NCI-H510A (cell line): ENCODE measurements around the gene KCNK10.
"Not testable (repeated sequence)": the region's sequence is repeated elsewhere in the genome, so short reads cannot be mapped to it uniquely, and the experiment has no call there.

Source experiments
- DNase-seq: peaks from one replicate; lab custom pipeline; 2025; lab: John Stamatoyannopoulos, UW

KCNK10 gene

GRCh38 chr14:88270776-88271175, 52.3 kb downstream of the KCNK10 start:
- no peak for DNase-seq

GRCh38 chr14:88269806-88270420, 53.2 kb downstream of the KCNK10 start:
- DNase-seq: no peak

GRCh38 chr14:88266474-88266873, 56.6 kb downstream of the KCNK10 start:
- no peak for DNase-seq

DNA sequence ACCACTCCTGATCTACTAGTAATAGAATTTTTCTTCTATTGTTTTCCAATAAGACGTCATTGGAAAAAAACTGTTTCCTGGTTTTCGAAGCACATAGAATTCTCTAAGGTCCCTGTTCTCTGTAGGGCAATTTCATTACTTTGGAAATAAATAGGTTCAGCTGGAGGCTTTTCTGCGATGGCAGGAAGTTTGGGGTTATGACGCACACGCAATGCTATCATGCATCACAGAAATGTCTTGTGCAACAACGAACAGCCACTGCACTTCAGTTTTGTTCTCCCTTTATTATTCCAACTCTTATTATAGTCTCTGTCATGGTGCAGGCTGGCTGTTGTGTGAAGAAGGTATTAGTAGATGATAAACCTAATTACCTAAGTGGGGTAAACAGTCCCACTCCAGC, 59.0 kb downstream of the KCNK10 start:
- no peak for DNase-seq

DNA sequence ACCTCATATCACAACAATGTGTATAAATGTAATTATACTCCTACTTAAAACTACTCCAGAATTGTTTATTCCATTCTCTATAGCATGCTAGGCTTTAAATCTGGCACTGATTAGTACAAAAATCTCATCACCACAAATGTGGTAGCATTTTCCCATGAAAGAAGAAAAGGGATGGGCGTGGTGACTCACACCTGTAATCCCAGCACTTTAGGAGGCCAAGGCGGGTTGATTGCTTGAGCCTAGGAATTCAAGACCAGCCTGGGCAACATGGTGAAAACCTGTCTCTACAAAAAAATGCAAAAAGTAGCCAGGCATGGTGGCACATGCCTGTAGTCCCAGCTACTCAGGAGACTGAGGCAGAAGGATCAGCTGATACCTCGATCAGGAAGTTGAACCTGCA, 61.8 kb downstream of the KCNK10 start:
- not testable (repeated sequence) for DNase-seq

GRCh38 chr14:88258021-88258420, 65.0 kb downstream of the KCNK10 start:
- no peak for DNase-seq

- DNase-seq: no peak
Measured at GRCh38 chr14:88256997-88257950, 65.8 kb downstream of the KCNK10 start.

DNA sequence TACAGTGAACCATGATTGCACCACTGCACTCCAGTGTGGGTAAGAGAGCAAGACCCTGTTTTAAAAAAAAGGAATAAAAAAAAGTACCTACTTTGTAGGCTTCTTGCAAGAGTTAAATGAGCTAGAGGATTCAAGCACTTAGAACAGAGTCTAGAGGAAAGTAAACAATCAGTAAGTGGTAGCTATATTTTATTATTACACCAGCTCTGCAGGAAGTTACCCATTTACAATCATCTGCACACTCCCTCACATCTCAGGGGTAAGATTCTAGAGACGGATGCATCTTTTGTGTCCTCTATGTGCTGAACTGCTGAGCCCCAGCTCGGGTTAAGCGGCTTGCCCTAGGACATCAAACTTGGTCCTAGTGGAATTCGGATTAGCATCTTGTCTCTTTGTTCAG, 67.3 kb downstream of the KCNK10 start:
- DNase-seq: no peak

DNA sequence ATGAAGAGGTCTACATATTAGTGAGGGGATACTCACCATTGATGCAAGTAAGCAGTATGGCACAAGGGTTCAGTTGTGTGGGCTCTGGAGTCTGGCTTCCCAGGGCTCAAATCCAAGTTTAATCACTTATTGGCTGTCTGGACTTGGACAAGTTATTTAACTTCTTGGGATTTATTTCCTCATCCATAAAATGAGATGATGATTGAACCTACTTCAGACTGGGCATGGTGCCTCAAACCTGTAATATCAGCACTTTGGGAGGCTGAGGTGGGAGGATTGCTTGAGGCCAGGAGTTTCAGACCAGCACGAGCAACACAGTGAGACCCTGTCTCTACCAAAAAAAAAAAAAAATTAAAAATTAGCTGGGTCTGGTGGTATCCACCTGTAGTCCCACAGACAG, 67.9 kb downstream of the KCNK10 start:
- DNase-seq: no peak

- no peak for DNase-seq
Measured at GRCh38 chr14:88252498-88252897, 70.6 kb downstream of the KCNK10 start.

DNA sequence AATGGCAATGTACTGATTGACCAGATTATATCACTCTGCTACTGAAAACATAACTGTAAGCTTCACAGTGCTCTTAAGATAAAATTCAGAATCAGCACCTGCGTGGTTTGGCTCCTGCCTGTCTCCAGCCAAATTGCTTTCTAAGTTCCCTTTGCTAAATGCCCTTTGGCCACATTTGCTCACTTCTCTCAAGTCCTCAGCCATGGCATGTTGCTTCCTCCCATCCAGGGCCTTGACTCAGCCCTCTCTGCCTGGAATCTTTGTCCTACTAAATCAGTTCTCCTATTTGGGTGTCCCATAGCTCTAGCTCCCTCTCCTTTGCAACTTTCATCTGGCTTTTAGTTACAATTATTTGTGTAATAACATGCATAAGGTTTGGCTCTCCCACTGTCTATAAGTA, 71.4 kb downstream of the KCNK10 start:
- DNase-seq: no peak

DNA sequence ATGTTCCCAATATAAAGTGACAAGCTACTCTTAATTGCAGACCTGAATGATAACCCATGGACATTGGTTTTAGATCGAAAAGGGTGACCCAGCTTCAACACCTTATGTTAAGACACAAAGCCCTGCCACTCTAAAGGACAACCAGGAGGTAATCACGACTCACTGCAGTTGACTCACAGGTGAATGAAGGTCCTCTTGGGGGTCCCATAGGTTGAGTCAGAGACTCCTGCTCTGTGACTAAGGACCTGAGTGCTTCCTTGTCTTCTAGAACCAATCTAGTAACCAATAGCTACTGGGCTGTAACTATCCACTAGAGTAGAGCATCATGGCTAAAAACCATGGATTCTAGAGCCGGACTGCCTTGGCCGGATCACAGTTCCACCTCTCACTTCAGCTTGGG, 73.8 kb downstream of the KCNK10 start:
- DNase-seq: no peak

- DNase-seq: no peak
Measured at GRCh38 chr14:88248606-88249005, 74.5 kb downstream of the KCNK10 start.

GRCh38 chr14:88247228-88247627, 75.8 kb downstream of the KCNK10 start:
- peak; percentile 32 for DNase-seq

DNA sequence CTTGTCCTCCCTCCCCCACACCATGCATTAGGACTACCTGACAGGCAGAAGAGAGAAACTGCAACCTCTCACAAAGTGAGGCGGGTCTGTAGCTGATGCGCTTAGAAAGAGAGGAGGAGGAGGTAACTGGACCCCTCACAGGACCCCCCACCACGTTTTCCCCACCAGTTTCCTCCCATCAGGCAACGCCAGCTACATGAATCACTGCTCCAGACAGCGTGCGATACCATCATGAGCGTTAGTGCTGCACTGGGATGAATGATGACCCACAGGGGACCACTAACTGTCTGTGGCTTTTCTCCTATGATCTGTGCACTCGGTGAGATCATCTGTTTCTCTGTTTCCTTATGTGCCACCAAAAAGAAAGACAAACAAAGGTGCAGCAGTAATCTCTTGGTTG, 77.7 kb downstream of the KCNK10 start:
- DNase-seq: no peak

GRCh38 chr14:88243946-88244345, 79.1 kb downstream of the KCNK10 start:
- DNase-seq: no peak

GRCh38 chr14:88242446-88242845, 80.6 kb downstream of the KCNK10 start:
- no peak for DNase-seq

DNA sequence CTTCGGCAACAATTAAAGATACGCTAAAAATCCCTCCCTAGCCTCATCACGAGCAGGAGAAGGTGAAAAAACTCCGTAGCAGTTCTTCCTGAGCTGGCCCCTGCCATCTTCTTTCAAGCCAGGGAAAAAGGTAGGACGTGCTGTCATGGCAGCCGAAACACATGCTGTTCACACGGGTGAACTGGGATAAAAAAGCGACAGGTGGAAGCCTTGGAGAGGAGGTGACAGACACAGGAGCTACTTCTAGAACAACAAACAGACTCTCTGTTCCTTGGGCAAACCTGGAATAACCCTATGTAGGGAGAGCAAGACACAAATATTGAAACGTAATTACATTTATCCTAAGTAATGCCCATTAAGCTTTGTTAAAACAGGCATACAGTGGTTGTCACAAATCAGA, 81.3 kb downstream of the KCNK10 start:
- no peak for DNase-seq

- no peak for DNase-seq
Measured at GRCh38 chr14:88234442-88234841, 88.6 kb downstream of the KCNK10 start.

- no peak for DNase-seq
Measured at GRCh38 chr14:88233915-88234314, 89.2 kb downstream of the KCNK10 start.

- DNase-seq: no peak
Measured at GRCh38 chr14:88232771-88233170, 90.3 kb downstream of the KCNK10 start.

- DNase-seq: no peak
Measured at GRCh38 chr14:88231603-88232002, 91.5 kb downstream of the KCNK10 start.

GRCh38 chr14:88229428-88229827, 93.6 kb downstream of the KCNK10 start:
- DNase-seq: no peak
